Keratinocyte (primary cell): ENCODE results near the gene ENPP6.

ENCODE experiments used
- EZH2 ChIP-seq: IDR thresholded peaks from one replicate; pipeline ENCODE4 v1.6.1; 2012; ENCODE audit warnings: inconsistent platforms, mild to moderate bottlenecking, low read length, moderate library complexity
- TF ChIP-seq, protein P1 (sequence below), 3 experiments: IDR thresholded peaks in 1 of 3; conservative IDR thresholded peaks in 1 of 3; optimal IDR thresholded peaks in 1 of 3; 2 replicates in 2 of 3; 3 replicates in 1 of 3; pipeline versions ENCODE3 to v1.5.1; 2011; ENCODE audit warnings: low read length in 3 of 3, mild to moderate bottlenecking in 3 of 3, moderate library complexity in 2 of 3, control low read depth in 1 of 3, inconsistent platforms in 1 of 3; ENCODE audit not compliant: insufficient read depth in 2 of 3; ENCODE audit errors: extremely low read depth in 1 of 3

DNA sequence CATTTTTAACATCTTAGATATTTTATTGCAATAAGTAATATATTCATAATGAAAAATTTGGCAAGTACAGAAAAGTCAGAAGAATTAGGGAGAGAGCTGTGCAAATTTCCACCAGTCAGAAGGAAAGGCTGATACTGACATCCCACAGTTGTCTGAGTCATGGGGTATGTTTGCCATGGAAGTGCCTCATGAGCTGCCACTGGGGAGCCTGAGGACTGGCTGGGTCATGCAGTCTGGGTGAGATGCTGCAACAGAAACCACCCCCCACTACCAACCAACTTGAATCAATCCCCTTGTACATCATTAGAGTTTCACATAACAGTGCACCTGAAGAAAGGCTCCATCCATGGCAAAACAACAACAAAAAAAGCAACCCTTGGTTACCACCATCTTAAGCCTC is 45.2 kb upstream of the ENPP6 start:
- TF ChIP-seq EZH2 = no peak
- TF ChIP-seq, protein P1, sequence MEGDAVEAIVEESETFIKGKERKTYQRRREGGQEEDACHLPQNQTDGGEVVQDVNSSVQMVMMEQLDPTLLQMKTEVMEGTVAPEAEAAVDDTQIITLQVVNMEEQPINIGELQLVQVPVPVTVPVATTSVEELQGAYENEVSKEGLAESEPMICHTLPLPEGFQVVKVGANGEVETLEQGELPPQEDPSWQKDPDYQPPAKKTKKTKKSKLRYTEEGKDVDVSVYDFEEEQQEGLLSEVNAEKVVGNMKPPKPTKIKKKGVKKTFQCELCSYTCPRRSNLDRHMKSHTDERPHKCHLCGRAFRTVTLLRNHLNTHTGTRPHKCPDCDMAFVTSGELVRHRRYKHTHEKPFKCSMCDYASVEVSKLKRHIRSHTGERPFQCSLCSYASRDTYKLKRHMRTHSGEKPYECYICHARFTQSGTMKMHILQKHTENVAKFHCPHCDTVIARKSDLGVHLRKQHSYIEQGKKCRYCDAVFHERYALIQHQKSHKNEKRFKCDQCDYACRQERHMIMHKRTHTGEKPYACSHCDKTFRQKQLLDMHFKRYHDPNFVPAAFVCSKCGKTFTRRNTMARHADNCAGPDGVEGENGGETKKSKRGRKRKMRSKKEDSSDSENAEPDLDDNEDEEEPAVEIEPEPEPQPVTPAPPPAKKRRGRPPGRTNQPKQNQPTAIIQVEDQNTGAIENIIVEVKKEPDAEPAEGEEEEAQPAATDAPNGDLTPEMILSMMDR (optimal IDR thresholded peaks at IDR 0.05 in 1 of 3, IDR thresholded peaks at IDR 0.05 in 1 of 3, conservative IDR thresholded peaks at IDR 0.05 in 1 of 3; ENCODE audit: extremely low read depth in 1 of 3, insufficient read depth in 2 of 3, low read length in 3 of 3) = no peak
